NCI-H748 (cell line): Measurements from ENCODE around the gene CDH2.
A peak's percentile ranks its signal among the peaks of the same experiment; 100 is the strongest.

Experiments
- DNase-seq: peaks from one replicate; lab custom pipeline; 2025; ENCODE audit not compliant: unreplicated experiment; lab: John Stamatoyannopoulos, UW

Gene CDH2

DNA sequence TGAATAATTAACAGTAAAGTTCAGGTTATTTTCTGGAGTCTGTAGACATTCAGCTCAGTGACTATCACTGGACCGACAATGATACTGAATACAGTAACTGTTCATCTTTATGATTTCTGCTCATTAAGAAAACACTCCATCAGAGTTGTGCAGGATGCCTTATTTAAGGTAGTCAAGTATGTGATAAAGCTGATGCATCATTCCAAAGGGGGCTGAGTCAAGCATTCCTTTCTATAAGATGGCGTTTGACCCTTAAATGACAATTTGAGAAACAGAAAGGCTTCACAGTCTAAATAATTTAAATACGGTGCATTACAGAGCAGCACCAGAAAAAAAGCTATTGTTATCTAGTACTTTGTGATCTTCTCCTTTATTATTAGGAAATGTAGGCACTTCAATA lies 131.1 kb downstream of the CDH2 start:
- no peak for DNase-seq

DNA sequence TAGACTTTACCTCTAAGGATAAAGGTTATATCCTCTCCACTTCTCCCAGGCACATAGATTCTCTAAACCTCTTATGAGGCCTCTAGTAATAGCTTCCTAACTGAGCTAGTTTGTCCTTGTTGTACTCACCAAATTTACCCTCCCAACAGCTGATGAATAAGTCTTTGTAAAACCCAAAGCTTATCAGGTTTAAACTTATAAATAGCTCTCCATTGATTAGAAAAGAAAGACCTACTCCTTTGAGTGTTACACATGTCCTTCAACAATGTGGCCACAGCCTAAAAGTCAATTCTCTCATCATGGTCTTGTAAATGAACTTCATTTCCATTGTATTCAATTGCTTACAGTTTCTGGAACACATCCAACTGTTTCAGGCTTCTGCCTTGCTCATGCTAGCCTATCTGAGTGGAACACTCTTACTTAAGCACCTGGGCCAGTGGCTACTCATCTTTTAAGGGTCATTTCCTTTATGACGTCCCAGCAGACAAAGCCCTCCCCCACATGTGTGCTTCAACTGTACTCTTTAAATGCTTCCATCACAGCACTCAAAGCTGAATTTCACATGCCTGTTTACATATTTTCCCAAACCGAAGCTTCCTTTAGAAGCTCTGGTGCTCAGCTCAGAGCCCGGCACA lies 131.6 kb downstream of the CDH2 start:
- peak; percentile 84 for DNase-seq

DNA sequence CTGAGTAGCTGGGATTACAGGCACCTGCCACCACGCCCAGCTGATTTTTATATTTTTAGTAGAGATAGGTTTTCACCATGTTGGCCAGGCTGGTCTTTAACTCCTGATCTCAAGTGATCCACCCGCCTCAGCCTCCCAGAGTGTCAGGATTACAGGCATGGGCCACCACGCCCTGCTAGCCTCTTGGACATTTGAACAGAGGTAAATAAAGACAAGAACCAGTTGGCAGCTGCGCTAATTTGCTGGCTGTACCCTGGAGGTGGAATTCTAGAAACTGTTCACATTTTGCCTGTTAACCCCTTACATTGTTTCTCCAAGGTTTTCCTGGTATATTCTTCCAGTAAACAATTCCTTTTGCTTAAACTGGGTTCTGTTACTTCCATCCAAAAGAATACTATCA lies 132.9 kb downstream of the CDH2 start:
- peak; percentile 23 for DNase-seq

DNA sequence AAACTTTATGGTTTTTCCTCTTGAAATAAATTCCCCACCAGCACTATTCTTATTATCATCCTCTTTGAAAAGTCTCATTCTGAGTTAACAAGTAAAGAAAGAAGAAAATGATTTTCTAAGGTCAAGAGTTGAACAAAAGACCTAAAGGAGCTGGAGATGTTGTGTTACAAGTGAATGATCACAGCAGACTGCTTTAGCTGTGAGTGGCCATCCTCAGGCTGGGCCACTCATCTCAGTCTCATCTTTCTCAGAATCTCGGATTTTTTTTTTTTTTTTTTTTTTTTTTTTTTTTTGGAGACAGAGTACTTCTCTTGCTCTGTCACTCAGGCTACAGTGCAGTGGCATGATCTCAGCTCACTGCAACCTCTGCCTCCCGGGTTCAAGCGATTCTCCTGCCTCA lies 133.3 kb downstream of the CDH2 start:
- no peak for DNase-seq

DNA sequence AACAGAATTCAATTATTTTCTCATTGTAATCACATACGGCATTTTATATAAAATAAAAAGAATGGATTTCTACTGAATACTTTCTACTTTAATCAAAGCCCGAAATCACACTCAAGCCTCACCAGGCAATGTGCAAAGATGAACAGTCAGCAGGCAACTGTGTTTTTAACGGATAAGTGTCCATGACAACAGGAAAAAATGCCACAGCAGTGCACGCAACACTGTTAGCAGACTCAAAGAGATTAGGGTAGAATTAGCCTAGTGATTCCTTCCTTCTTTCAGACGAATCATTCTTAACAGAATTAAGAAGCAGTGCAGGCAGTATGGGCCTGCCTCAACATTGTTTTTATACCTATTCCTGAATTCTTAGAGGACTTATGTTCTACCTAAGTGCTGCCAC lies 135.6 kb downstream of the CDH2 start:
- DNase-seq, result peak; percentile 23

DNA sequence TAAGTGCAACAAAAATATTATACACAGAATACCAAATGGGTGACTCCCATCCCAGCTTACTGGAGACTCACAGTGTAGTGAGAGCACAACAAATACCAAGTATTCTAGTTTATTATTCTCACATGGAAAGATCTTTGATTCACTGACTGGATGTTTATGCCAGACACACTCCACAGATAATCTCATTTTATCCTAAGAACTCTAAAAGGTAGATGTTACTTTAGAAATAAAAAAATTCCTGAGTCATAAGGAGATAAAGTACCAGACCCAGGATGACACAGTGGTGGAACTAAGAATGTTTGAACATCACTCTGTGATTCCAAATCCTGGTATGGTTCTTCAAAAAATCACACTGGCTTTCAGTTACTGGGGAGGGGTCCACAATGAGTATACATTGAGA lies 136.2 kb downstream of the CDH2 start:
- DNase-seq, result no peak

DNA sequence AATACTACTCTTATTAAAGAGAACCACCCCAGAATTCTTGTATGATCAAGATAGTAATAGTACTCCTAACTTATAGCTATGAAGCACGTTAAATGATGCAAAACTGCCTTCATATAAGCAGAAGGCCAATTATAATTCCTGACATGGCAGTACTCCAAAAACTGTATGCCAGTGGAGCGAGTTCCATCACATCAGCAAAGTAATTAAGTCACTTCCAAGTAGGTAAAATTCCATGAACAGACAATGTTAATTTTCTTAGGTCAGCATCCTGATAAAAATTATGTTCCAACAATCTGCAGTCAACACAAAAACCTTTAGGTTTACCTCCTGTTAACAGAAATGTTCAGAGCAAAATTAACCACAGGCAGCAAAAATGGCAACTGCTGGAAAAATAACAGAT lies 136.7 kb downstream of the CDH2 start:
- no peak for DNase-seq

DNA sequence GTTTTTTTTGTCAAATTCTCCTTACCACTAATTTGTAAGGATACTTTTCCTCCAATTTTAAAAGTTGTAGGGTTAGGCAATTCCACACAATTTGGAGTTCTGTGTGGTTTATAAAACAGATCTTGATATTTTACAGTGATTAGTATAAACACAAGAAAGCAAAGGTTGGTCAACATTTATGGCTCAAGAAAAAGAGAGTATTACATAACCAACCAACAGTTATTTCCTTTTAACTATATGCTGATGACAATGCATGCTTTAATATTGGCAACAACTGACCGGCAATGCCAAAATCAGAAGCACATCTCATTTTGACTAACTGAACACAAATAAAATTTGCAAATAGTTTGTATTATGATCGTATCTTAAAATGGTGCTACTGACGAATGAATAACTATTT lies 137.2 kb downstream of the CDH2 start:
- no peak for DNase-seq

DNA sequence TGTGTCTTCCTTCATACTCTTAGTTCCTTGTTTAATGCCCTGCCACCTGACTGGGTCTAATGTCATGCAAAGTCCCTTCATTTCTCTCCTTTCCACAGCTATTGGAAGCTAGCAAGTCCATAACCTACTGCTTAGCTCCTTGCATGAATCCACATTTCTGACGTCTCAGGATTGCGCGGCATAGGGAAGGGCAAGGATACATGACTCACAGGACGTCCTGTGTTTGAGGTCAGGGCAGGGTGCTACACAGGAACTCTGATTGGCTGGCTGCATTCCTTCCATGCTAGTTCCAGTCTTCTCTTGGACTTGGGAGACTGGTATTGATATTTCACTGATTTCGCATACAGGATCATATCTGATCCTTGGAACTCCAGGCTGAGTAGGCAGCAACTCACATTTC lies 137.9 kb downstream of the CDH2 start:
- DNase-seq, result no peak

DNA sequence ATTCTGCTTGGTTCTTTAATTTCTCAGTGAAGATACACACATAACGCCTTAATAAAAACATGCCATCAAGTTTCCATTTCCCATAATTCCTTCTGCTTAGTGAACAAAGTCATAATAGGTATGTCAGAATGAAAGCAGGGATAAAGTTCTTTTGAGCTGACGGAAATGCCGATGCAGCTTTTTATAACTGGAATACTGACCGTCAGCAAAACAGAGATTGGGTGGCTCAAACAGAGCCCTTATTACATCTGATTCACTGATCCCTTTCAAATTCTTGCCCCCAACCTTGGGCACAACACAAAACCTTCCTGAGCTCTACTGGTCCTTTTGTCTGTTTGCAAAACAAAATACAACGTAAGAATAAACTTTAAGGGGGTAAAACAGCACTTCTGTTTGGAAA lies 140.4 kb downstream of the CDH2 start:
- DNase-seq, result no peak

DNA sequence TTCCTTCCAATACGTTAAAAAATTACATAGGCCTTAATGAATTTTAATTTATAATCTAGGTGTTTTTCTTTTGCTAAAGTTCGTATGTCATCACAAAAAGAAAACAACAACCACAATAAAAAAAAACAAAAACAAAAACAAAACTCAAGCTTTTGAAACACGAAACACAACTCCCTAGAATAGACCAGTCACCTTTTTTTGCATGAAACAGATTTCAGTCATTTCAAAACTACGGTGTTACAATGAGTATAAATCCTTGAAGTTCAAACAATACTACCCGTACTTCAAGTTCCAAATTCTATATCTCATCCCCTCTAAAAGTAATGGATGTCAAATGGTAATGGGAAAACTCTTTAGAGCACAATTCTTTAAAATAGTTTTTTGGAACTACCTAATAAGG lies 142.4 kb downstream of the CDH2 start:
- DNase-seq, result no peak

DNA sequence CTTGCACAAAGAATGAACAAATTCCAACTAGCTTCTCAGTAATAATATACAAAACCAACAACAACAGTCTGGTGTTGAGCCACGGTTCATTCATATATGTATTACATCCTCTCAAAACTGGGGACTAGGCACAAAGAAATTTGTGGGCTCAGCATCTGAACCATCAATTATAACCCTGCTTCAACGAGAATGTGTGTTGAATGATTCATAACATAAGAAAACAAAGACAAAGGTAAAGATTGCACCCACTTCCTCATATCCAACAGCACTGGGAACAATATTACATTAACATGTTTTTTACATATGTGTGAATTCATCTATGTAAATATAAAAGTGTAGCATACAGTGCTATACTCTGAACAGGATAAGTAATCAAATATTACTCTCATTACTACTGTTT lies 144.8 kb downstream of the CDH2 start:
- DNase-seq, result no peak

DNA sequence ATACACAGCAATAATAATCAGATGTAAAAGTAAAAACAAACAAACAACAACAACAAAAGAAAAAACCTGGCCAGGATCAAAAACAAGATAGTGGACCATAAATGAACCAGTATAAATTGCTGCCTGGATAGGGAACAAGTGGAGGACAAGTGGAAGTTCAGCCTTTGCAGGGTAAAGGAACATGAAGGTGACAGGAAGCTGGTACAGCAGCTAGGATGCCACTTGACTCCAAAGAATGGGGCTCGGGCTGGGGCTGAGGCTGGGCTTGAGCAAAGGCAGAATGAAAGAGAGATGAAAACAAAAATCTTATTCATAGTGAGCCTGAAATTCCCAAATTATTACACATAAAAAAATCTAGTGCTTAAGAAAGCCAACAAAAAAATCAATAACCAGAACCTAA lies 146.5 kb downstream of the CDH2 start:
- DNase-seq, result no peak

DNA sequence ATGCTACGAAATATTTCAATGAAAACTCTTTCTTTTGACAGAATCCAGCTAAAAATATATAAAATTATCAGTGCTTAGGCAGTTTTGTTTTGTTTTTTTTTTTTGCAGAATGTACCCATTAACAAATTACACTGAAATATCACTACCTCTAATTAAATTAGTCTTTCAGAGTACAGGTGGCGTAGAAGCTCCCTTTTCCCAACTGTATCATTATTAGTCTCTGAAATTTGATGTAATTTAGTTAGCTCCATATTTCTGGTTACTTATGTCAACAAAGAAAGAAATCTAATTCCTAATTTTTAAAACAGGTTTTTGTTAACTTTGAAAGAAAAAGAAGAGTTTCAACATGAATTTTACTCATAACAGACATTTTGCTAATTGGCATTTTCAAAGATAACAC lies 149.2 kb downstream of the CDH2 start:
- no peak for DNase-seq

DNA sequence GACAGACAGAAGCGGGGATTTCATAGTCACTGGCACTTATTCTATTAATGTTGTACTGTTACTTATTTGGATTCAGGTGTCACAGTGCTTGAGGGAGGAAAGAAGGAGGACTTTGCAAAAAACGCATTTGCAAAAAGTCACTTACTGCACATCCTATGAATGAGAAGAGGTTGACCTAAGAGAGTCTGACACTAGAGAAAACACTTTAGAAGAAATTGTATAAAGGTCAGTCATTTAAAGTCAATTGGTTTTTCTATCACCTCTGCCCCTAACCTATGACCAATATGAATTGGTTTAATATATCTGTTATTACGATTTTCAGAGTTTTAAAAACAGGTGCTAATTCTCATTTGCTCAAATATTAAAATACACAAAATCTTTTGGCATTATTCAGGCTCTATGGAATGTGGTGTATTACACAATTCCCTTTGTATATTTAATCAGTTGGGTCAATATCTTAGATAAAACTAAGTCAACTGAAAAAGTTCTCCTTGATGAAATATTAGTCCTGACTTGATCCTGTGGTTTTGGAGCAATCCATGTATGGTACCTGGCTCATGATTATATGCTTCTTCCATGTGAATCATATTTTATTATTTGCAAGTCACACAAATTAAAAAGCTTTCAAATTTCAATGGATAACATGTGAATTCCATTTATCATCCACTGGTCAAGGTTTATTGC lies 157.4 kb downstream of the CDH2 start:
- DNase-seq, result no peak

DNA sequence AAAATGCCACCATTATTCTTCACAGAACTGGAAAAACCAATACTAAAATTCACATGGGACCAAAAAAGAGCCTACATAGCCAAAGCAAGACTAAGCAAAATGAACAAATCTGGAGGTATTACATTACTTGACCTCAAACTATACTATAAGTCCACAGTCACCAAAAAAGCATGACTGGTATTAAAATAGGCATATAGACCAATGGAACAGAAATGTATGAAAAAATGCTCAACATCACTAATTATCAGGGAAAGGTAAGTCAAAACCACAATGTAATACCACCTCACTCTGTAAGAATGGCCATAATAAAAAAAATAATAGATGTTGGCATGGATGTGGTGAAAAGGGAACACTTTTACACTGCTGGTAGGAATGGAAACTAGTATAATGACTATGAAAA lies 158.6 kb downstream of the CDH2 start:
- DNase-seq, result no peak

DNA sequence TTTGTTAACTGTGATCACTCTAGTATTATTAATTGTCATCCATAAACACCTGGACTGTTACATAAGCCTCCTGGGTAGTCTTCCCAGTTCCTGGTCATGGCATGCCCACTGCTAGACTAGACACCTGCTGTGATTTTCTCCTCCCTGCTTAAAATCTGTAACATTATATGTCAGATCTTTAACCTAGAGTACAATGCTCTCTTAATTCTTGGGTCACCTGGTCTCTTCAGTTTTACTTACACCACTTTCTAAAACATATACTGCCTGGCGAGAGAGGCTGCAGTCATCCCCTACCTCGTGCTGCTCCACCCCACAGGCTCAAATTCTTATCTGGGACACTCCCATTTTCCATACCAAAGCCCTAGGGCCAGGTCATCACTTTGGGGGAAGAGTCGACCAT lies 161.3 kb downstream of the CDH2 start:
- DNase-seq, result no peak

DNA sequence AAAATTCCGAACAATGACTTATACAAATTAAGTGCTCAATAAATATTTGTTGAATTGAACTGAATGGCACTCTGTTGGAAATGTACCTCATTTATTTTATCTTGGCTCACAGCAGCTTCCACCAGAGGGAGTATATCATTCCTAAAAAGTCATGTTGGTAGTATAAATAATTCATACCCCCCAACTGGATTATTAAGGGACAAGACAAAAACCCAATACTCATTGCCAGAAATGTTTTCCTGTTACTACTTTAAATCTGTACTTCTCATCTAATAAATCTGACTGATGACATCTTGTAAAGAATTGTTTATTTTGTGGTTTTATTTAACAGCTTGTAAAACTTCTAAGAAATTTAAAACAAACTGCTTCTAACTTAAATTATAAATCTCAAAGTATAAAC lies 163.9 kb downstream of the CDH2 start:
- no peak for DNase-seq

DNA sequence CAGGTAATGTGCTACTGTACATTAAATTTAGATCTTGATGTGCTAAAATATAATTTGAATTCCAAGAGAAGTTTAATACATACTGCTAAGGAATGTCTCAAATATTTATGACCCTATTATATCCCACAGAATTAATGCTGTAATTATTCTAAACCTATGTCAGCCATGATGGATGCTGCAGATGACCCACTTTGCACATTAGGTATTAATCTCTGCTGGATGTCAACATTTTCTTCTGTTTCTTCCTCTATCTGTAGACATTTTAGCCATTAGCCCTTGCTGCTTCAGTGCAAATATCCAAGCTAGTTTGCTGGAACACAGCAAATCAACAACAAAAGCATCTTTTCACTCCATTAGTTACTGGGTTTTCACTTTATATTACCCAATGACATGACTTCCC lies 164.6 kb downstream of the CDH2 start:
- no peak for DNase-seq

DNA sequence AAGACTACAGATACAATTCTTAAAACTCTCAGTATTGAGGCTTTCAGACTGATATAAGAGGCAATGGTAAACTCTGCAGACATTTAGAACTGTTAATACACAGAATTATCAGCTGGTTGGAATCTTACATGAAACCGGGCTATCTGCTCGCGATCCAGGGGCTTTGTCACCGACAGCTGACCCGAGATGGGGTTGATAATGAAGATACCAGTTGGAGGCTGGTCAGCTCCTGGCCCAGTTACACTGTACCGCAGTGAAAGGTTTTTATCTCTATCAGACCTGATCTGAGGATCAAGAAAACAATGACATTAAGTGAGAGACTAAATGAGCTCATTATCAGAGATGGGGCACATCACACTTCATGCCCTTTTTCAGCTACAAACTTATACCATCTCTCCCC lies 167.3 kb downstream of the CDH2 start:
- DNase-seq, result no peak

DNA sequence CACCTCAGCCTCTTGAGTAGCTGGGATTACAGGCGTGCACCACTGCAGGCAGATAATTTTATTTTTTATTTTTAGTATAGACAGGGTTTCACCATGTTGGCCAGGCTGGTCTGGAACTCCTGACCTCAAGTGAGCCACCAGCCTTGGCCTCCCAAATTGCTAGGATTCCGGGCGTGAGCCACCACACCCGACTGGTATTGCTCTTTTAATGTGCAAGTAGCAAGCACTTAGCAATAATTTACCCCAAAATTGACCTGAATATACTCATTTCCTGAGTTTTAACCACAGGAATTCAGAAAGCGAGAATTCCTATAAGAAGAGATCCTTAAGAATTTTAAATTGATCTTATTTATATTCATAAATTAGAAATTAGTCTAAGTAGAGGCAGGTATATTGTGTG lies 169.1 kb downstream of the CDH2 start:
- DNase-seq, result no peak

DNA sequence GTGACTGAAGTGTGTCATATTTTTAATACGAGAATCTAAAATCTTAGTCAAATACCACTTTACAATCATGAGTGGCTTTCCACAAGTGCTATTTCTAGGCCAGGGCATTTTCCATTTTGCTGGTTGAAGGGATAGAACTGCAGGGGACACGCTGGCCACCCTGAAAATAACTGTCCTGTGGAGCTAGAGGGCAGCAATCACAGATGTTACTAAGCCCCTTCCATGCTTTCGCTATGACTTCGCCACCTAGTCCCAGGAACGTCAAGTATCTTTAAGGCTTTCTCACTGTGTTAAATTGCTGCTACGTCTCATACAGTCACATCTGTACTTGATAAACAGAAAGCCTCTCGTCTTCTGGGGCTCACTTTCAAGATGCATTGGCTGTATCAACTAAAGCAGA lies 171.8 kb downstream of the CDH2 start:
- DNase-seq, result no peak

DNA sequence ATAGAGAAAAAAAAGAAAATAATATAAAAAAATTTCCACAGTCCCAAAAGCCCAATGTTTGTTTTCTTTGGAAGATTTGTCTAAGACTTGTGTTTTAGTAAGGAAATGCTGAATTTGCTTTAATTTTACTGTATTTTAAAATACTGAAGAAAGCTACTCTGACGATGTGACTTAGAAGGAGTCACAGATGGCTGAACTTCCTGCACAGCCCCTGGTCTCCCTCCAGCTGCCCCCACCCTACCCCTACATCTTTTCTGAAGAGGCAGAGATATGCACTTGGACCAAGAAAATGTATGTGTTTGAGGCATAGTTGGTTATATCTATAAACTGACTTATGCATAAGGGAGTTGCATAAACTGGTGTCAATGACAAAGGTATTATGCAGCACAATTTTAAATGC lies 172.3 kb downstream of the CDH2 start:
- no peak for DNase-seq
